Activated CD8-positive, alpha-beta T cell treated with anti-CD3 and anti-CD28 coated beads for 36 hours (primary cell): ENCODE results near the gene ADCK2. TPM values are rescaled to one million over a fixed set of nuclear protein-coding genes. Genes with fewer than 3 reads are reported as not detected.
A peak's percentile ranks its signal among the peaks of the same experiment; 100 is the strongest.

Experiments
- ATAC-seq: fragments of 200-7000 bp; cut with Tn5 transposase; one replicate; pipeline ENCODE4 v1.10.0; 2021; ENCODE audit warnings: mild to moderate bottlenecking, moderate library complexity
- CTCF ChIA-PET: fragments of 350-600 bp; sonication (Branson Sonifier 250); formaldehyde crosslinking; loops from one replicate; lab custom pipeline; 2021; ENCODE audit warnings: antibody characterized with exemption; lab: Charles Lee
- POLR2A ChIA-PET: fragments of 350-600 bp; sonication (Branson Sonifier 250); formaldehyde crosslinking; loops from one replicate; lab custom pipeline; 2021; ENCODE audit warnings: antibody characterized with exemption; lab: Charles Lee
- DNase-seq: peaks from one replicate; pipeline ENCODE4 v3.0.0-alpha.2; 2020
- H3K27ac Mint-ChIP-seq: one replicate; pipeline ENCODE4 v1.8.0; 2021; ENCODE audit warnings: mild to moderate bottlenecking, mixed read lengths
- H3K27me3 Mint-ChIP-seq: one replicate; pipeline ENCODE4 v1.8.0; 2021; ENCODE audit warnings: mixed read lengths
- H3K36me3 Mint-ChIP-seq: one replicate; pipeline ENCODE4 v1.8.0; 2021; ENCODE audit warnings: low read depth, mixed read lengths
- H3K4me1 Mint-ChIP-seq: one replicate; pipeline ENCODE4 v1.8.0; 2021; ENCODE audit warnings: low read depth, mixed read lengths
- H3K4me3 Mint-ChIP-seq: one replicate; pipeline ENCODE4 v1.8.0; 2021; ENCODE audit warnings: mild to moderate bottlenecking, moderate library complexity, mixed read lengths
- H3K9me3 Mint-ChIP-seq: one replicate; pipeline ENCODE4 v1.8.0; 2021; ENCODE audit warnings: mixed read lengths
- CTCF ChIP-seq: fragments of 200-600 bp; IDR thresholded peaks from one replicate; pipeline ENCODE4 v1.8.0; 2022; ENCODE audit warnings: antibody characterized with exemption, mild to moderate bottlenecking
- intact Hi-C: fragments of 100-400 bp; cut with micrococcal nuclease; formaldehyde crosslinking; loops from one replicate; pipeline ENCODE4 v1.10.0; 2022
- total RNA-seq, 2 experiments: library from RNA; stranded (reverse); gene quantifications; one replicate each; pipeline ENCODE4 v1.2.3, GENCODE V29; 2021

ADCK2 gene
- total RNA-seq, 2 experiments from 2014 or later: 20.0 to 21.5 TPM

GRCh38 chr7:140696680-140697446, 24.1 kb downstream of the ADCK2 start, which contains the start of gene NDUFB2:
TSS of gene NDUFB2 (plus strand) at chr7:140696708. CDS start at chr7:140696745, 37 bp downstream.
- DNase-seq: peak; percentile 79
- peak within 1 kb of the TSS; percentile 97 for H3K27ac Mint-ChIP-seq
- peak; percentile 89 for ATAC-seq
- ChIA-PET POLR2A (interaction anchor here (0.9 to 2.3 kb wide), 4 partner anchors 9 to 317 kb away, joined by 3 to 14 read pairs (median 4); partner anchors contain the start of gene ADCK2), CTCF (interaction anchor here (1.2 to 1.5 kb wide), 3 partner anchors 27 to 316 kb away, joined by 3 to 6 read pairs (median 3); no protein-coding TSS in a partner anchor)
- H3K27me3 Mint-ChIP-seq: no peaks in the 10 kb centered on the region
- no peaks in the 10 kb centered on the region for H3K9me3 Mint-ChIP-seq
- no peak for TF ChIP-seq CTCF
- H3K4me1 Mint-ChIP-seq: peaks cover 29% of the 10 kb centered on the region
- peaks cover 20% of the 10 kb centered on the region for H3K36me3 Mint-ChIP-seq
- peak within 1 kb of the TSS; percentile 94 for H3K4me3 Mint-ChIP-seq
- intact Hi-C loops: no loop called here

GRCh38 chr7:140697447-140698143, 24.9 kb downstream of the ADCK2 start:
- H3K27ac Mint-ChIP-seq: peak overlapping the region; percentile 97
- no peaks in the 10 kb centered on the region for H3K27me3 Mint-ChIP-seq
- peaks cover 30% of the 10 kb centered on the region for H3K4me1 Mint-ChIP-seq
- intact Hi-C loops: no loop called here
- peak overlapping the region; percentile 94 for H3K4me3 Mint-ChIP-seq
- DNase-seq (no peak), ATAC-seq (no peak)
- no peaks in the 10 kb centered on the region for H3K9me3 Mint-ChIP-seq
- CTCF ChIA-PET: interaction anchor here (1.2 to 1.3 kb wide), 2 partner anchors 26 to 315 kb away, joined by 3 to 6 read pairs; no protein-coding TSS in a partner anchor
- no peak for TF ChIP-seq CTCF
- peaks cover 17% of the 10 kb centered on the region for H3K36me3 Mint-ChIP-seq
- POLR2A ChIA-PET: interaction anchor here (1.5 to 2.3 kb wide), 2 partner anchors 24 to 316 kb away, joined by 5 to 14 read pairs; partner anchors contain the start of gene ADCK2

GRCh38 chr7:140698477-140698876, 25.7 kb downstream of the ADCK2 start:
- Mint-ChIP-seq H3K27me3 (no peaks in the 10 kb centered on the region), H3K27ac (peak overlapping the region; percentile 97), H3K4me3 (peak overlapping the region; percentile 94), H3K4me1 (peaks cover 29% of the 10 kb centered on the region), H3K9me3 (no peaks in the 10 kb centered on the region), H3K36me3 (peaks cover 21% of the 10 kb centered on the region)
- intact Hi-C loops: no loop called here
- ChIA-PET CTCF (interaction anchor here (0.7 to 1.3 kb wide), 3 partner anchors 19 to 314 kb away, joined by 3 to 6 read pairs (median 3); no protein-coding TSS in a partner anchor), POLR2A (interaction anchor here (1.5 kb wide), 1 partner anchor 315 kb away, joined by 5 read pairs; no protein-coding TSS in a partner anchor)
- DNase-seq (no peak), ATAC-seq (no peak)
- TF ChIP-seq CTCF: no peak

GRCh38 chr7:140702774-140703173, 30.0 kb downstream of the ADCK2 start:
- H3K27me3 Mint-ChIP-seq: no peaks in the 10 kb centered on the region
- no peak overlapping the region for H3K27ac Mint-ChIP-seq
- no peak for TF ChIP-seq CTCF
- H3K36me3 Mint-ChIP-seq: peaks cover 32% of the 10 kb centered on the region
- no peaks in the 10 kb centered on the region for H3K9me3 Mint-ChIP-seq
- H3K4me3 Mint-ChIP-seq: no peak overlapping the region
- POLR2A ChIA-PET: interaction anchor here (1.0 kb wide), 1 partner anchor 13 kb away, joined by 4 read pairs; no protein-coding TSS in a partner anchor
- ATAC-seq: no peak
- DNase-seq: no peak
- peaks cover 21% of the 10 kb centered on the region for H3K4me1 Mint-ChIP-seq
- CTCF ChIA-PET: interaction anchor here (1.4 kb wide), 2 partner anchors 10 to 28 kb away, joined by 3 to 4 read pairs; no protein-coding TSS in a partner anchor
- intact Hi-C loops: no loop called here
